Brain microvascular endothelial cell (primary cell): ENCODE data around the gene AMPH.
"Not testable (repeated sequence)": the region's sequence is repeated elsewhere in the genome, so short reads cannot be mapped to it uniquely, and the experiment has no call there.

Experiments used
- DNase-seq: peaks from one replicate; pipeline ENCODE4 v3.0.0-alpha.2; 2020
- H3K27ac ChIP-seq: fragments of 250-450 bp; sonication (Bioruptor Pico); 2 replicates; pipeline ENCODE4 v1.5.1; 2020; ENCODE audit warnings: mild to moderate bottlenecking, moderate library complexity
- H3K27me3 ChIP-seq: fragments of 250-450 bp; sonication (Bioruptor Pico); replicated peaks from 2 replicates; pipeline ENCODE4 v1.5.1; 2020; ENCODE audit warnings: mild to moderate bottlenecking
- H3K36me3 ChIP-seq: fragments of 250-450 bp; sonication (Bioruptor Pico); replicated peaks from 2 replicates; pipeline ENCODE4 v1.5.1; 2020; ENCODE audit warnings: mild to moderate bottlenecking
- H3K4me3 ChIP-seq: 2 replicates; pipeline ENCODE4 v1.5.1; 2011; ENCODE audit warnings: low read depth, mild to moderate bottlenecking, control low read depth, low read length, moderate library complexity
- CTCF ChIP-seq: IDR thresholded peaks from 2 replicates; pipeline ENCODE4 v1.5.1; 2011; ENCODE audit warnings: low read depth, mild to moderate bottlenecking, moderate library complexity, low read length, control low read depth, inconsistent platforms; ENCODE audit errors: missing control alignments
- in situ Hi-C: cut with HindIII; loops from 2 replicates; pipeline ENCODE4 v1.10.0; 2017; ENCODE audit warnings: low sequenced_read_pairs, low pct_ligation_motif_present

Gene AMPH

GRCh38 chr7:38372290-38372689 lies 258.9 kb downstream of the AMPH start:
- no peak for TF ChIP-seq CTCF
- Histone ChIP-seq H3K4me3 (no peak overlapping the region), H3K27me3 (no peaks in the 10 kb centered on the region), H3K27ac (no peak overlapping the region), H3K36me3 (no peaks in the 10 kb centered on the region)
- in situ Hi-C loops = no loop called here
- DNase-seq = no peak

- DNase-seq = peak; percentile 86
- Histone ChIP-seq H3K27me3 (no peaks in the 10 kb centered on the region), H3K4me3 (no peak overlapping the region), H3K36me3 (no peaks in the 10 kb centered on the region), H3K27ac (no peak overlapping the region)
- in situ Hi-C loops = no loop called here
- TF ChIP-seq CTCF = peak; percentile 99
These were observed 261.2 kb downstream of the AMPH start for GRCh38 chr7:38369816-38370493.

GRCh38 chr7:38368191-38368605 lies 263.0 kb downstream of the AMPH start:
- TF ChIP-seq CTCF = peak; percentile 96
- H3K27ac ChIP-seq = no peak overlapping the region
- DNase-seq = peak; percentile 75
- no peaks in the 10 kb centered on the region for H3K36me3 ChIP-seq
- no peaks in the 10 kb centered on the region for H3K27me3 ChIP-seq
- in situ Hi-C loops = no loop called here
- no peak overlapping the region for H3K4me3 ChIP-seq

- no peak overlapping the region for H3K27ac ChIP-seq
- no peak for DNase-seq
- H3K36me3 ChIP-seq = no peaks in the 10 kb centered on the region
- no peak for TF ChIP-seq CTCF
- no peak overlapping the region for H3K4me3 ChIP-seq
- in situ Hi-C loops = no loop called here
- no peaks in the 10 kb centered on the region for H3K27me3 ChIP-seq
These were observed 263.8 kb downstream of the AMPH start for GRCh38 chr7:38367301-38367890.

GRCh38 chr7:38363379-38363778 lies 267.8 kb downstream of the AMPH start:
- H3K27me3 ChIP-seq, H3K4me3 ChIP-seq, in situ Hi-C loops, DNase-seq, H3K27ac ChIP-seq, H3K36me3 ChIP-seq: not testable (repeated sequence)
- peak; percentile 72 for TF ChIP-seq CTCF

GRCh38 chr7:38362611-38363237 lies 268.4 kb downstream of the AMPH start:
- in situ Hi-C loops, H3K4me3 ChIP-seq, H3K27me3 ChIP-seq, H3K27ac ChIP-seq, H3K36me3 ChIP-seq, DNase-seq: not testable (repeated sequence)
